ENCODE data around the gene PRSS12. TPM values are rescaled to one million over a fixed set of nuclear protein-coding genes. Genes with fewer than 3 reads are reported as not detected.

The PRSS12 gene
- polyA plus RNA-seq, 3 donors: 7.7 to 8.9 (median 8.9) TPM

DNA sequence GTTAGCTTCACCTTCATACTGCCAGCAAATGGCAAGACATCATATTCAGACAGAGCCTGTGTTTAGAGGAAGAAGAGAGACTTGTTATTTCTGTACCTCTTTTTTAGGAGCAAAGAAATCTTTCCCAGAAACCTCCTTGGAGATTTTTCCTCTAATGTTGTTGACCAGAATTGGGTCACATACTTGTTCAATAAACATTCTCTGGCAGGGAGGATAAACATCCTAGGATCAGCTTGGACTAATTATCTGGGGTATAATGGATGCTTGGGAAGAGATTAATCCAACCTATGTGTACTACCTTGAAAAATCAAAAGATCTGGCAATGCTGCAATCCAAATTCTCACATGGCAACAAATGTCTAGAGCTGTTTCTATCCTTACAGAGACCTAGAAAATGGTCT is 8.4 kb upstream of the PRSS12 start:
- DNase-seq: no peak

DNA sequence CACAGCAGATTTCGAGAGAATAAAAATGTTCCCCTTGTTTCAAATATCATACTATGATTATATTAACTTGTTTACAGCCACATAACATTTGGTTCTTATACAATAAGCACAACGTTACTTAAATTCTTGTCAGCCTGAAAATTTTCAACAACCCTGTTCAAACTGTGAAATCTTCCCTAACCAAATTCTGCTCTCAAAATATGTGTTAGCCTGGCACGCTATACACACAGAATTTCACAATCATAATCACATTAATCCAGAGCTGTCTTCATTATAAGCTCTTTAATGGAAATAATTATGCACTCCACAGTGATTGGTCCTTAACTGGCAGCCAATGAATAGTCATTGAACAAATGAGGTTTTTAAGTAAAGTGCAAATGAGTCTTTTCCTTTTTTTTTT is 7.3 kb upstream of the PRSS12 start:
- DNase-seq: no peak

- DNase-seq: no peak
Observed at GRCh38 chr4:118357601-118358000, 4.8 kb upstream of the PRSS12 start.

- DNase-seq: no peak
Observed at GRCh38 chr4:118356731-118357130, 3.9 kb upstream of the PRSS12 start.

GRCh38 chr4:118356111-118356510 is 3.3 kb upstream of the PRSS12 start:
- no peak for DNase-seq

GRCh38 chr4:118354913-118355312 is 2.1 kb upstream of the PRSS12 start:
- DNase-seq: no peak

DNA sequence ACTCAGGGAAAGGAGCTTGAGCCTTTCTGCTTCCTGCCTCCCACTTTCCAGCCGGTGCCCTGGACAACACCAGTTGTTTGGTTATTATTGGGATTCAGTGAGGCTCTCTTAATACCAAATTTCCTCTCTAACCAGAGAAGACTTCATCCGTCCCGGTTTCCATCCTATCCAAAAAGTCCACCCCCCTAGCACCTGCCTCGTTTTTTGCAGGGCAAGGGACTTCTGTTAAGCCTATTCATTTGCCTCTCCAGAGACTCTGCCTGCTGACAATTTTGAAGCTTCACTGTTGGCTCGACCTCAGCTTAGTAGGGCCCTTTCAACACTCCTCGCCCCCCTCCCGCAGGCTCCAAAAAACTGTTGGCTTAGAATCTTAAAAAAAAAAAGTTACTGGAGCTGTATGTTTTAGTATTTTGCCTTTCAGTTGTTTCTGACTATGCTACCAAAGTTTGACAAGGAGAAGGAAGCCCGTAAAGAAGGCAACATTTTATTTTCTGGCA is 779 bp upstream of the PRSS12 start:
- DNase-seq: no peak

DNA sequence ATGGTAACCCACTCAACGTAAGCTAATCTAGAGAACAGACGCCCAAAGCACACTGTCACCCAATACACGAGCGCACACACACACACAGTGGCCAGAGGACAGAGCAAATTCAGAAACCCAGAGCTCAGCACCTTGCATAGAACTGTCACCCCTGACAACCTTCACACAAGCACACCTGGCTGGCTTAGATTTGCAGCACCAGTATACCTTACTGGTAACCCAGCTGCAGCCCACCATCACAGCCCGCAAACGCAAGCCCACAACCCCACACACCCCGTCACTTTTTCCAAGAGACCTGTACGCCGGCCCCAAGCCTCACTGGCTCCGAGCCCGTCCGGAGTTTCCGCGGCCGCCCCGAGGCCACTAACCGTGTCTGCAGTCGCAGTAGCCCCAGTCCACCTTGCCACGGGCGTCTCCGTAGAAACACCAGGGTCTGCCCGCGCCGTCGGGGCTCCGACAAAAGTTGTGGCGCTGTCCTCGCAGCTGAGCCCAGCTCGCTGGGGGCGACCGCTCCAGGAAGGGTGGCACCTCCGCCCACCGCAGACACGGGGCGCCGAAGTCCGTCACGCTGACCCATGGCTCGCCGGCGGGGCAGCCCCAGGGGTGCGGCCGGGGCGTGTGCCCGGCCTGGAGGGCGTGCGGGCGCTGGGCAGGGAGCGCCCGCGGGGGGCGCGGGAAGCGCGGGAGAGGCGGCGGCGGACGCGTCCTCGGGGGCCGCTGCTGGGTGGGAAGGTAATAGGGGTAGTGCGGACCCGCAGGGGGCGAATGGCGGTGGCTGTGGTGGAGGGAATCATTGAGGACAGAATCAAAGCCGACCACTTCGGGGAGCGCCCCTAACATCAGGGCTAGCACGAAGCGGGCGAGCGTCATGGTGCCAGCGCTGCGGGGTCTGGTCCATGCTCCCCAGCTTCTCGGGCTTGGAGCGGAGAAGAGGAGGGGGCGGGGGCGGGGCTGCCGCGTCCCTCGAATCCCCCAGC is 664 bp downstream of the PRSS12 start:
- DNase-seq: no peak

GRCh38 chr4:118350961-118351360 is 1.8 kb downstream of the PRSS12 start:
- DNase-seq: no peak

GRCh38 chr4:118348886-118349285 is 3.9 kb downstream of the PRSS12 start:
- no peak for DNase-seq

- DNase-seq: no peak
Observed at GRCh38 chr4:118346495-118346894, 6.3 kb downstream of the PRSS12 start.

DNA sequence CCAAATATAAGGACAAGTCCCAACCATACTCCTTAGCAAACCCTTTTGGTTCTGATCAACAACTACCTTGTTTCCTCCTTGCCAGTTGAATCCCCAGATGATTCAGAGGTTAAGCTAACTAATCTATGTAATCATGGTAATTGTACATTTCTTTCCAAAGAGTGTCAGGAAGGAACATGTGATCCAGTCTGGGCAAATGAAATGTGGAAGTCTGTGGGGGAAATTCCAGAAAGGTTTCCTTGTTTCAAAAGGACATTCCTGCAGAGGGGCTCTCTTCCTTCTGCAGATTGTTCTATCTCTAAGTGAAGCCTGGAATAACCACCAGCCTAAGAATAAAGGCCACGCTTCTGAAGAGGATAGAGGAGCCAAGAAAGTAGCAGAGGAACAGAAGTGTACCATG is 7.0 kb downstream of the PRSS12 start:
- DNase-seq: no peak

- DNase-seq: no peak
Observed at GRCh38 chr4:118344801-118345200, 8.0 kb downstream of the PRSS12 start.

GRCh38 chr4:118343501-118343900 is 9.3 kb downstream of the PRSS12 start:
- no peak for DNase-seq

GRCh38 chr4:118340109-118340508 is 12.7 kb downstream of the PRSS12 start:
- no peak for DNase-seq

DNA sequence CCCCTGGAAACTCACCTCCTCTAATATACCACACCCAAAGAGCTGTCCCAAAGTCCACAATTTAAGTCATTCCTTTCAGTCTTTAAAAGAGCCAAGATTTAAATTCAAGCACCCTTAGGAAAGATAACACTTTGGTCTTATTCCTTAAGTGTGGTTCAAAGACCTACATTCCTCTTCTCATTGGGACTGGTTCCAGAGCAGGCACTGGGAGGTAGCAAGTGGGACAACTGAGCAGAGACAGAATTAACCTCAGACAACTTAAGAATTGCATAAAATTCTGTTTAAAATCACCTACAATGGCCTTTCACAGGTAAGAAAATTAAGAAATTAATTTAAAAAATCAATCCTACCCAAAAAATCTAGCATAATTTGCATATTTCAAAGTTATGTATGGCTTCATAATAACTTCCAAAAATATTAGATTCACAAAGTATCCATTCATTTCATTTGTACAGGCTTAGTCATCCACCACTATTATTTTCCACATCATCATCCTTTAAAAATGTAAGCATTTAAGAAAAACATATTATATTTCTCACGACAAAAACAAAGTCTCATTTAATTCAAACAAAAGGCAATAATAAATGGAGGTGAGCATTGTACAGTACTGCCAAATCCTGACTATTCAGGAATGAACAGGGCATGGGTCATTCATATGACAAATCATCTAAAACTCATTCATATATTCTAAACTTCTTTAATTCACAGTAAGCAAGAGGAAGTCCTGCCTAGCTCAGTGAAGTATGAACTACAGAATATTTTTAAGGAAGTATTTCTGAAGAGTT is 13.6 kb downstream of the PRSS12 start:
- no peak for DNase-seq

DNA sequence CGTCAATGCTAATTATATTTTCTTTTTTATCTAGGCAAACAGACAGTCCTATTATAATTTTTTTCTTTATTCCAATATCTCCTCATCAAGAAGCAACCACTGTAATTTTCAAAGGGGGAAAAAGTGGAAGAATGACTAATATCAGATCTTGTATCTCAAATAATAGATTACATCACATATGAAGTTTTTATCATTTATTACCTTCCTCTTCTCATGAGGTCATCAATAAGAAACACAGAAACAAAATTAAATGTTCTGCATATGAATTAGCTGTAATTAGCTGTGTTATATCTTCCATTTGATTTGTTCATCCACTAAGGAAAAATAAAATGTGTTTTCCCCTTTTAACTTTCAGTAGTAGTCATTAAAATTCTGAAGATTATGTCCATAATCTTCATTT is 14.3 kb downstream of the PRSS12 start:
- DNase-seq: no peak

- DNase-seq: no peak
Observed at GRCh38 chr4:118337954-118338353, 14.8 kb downstream of the PRSS12 start.

- DNase-seq: no peak
Observed at GRCh38 chr4:118335774-118336173, 17.0 kb downstream of the PRSS12 start.

DNA sequence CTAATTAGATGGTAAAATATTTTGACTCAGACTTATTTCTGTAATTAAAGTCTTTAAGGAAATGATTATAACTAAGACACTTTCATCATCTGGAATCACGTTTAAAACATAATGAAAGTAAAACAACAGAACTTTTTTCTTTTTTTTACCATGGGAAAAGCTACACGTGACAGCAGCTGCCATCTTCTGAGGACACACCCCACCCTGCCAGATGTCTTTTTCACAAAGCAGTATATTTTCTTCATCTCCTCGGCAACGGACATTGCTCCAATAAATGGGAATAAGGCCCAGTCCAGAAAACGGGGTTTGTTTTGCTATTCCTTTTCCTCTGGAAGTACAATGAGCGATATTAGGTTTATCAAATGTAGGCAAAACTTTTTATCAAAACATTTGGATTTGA is 17.5 kb downstream of the PRSS12 start:
- DNase-seq: no peak

DNA sequence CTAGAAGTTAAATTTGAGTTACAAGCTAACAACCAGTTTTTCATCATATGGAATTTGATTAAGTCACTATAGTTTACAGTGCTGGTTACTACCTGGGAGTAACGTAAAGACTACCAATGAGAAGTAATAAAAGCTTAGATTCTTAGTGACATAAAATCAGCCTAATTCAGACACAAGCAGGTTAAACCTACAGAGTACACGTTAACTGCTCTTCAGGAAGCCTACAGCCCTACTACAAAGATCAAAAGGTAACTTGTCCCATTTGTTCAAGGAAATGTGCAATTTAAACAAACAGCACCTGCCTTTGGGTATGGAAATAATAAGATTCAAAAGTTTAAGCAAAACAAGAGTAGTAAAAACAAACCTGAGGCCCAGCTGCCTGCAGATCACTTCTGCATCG is 21.5 kb downstream of the PRSS12 start:
- no peak for DNase-seq

GRCh38 chr4:118329849-118330248 is 23.0 kb downstream of the PRSS12 start:
- no peak for DNase-seq

Measured in renal pelvis (tissue), 4 donors.